Spinal cord (tissue), 10 donors: ENCODE results near the gene TSEN54. TPM values are rescaled to one million over a fixed set of nuclear protein-coding genes. Genes with fewer than 3 reads are reported as not detected.
"Not testable (repeated sequence)": the region's sequence is repeated elsewhere in the genome, so short reads cannot be mapped to it uniquely, and the experiment has no call there.

Source experiments
- DNase-seq, 6 donors: peaks; one replicate each; pipeline versions ENCODE4 v3.0.0 to v3.0.0-alpha.2; 2013 to 2015; ENCODE audit warnings: low spot score in 6 of 6, low read depth in 4 of 6
- H3K27ac ChIP-seq: one replicate; pipeline ENCODE4 v1.5.1; 2013; ENCODE audit warnings: low read depth, low read length, control low read depth
- H3K27me3 ChIP-seq: one replicate; pipeline ENCODE4 v1.6.1; 2013; ENCODE audit warnings: low read length; ENCODE audit not compliant: control insufficient read depth, insufficient read depth
- H3K36me3 ChIP-seq: one replicate; pipeline ENCODE4 v1.6.1; 2013; ENCODE audit warnings: low read length; ENCODE audit not compliant: control insufficient read depth, insufficient read depth
- H3K4me1 ChIP-seq: one replicate; pipeline ENCODE4 v1.6.1; 2013; ENCODE audit warnings: low read length; ENCODE audit not compliant: control insufficient read depth, insufficient read depth
- H3K4me3 ChIP-seq: one replicate; pipeline ENCODE4 v1.5.1; 2013; ENCODE audit warnings: low read depth, low read length, control low read depth
- H3K9me3 ChIP-seq: one replicate; pipeline ENCODE4 v1.6.1; 2013; ENCODE audit warnings: low read length; ENCODE audit not compliant: control insufficient read depth, insufficient read depth
- WGBS: methylation state at CpG from one replicate; pipeline ENCODE4 v1.1.5; 2013; ENCODE audit warnings: missing lambda C conversion rate; ENCODE audit not compliant: insufficient coverage; 5-methylcytosine and 5-hydroxymethylcytosine counted together
- polyA plus RNA-seq, 2 donors: library from polyadenylated mRNA; unstranded; fragments of 120-200 nt; gene quantifications; one replicate each; pipeline ENCODE4 v1.2.1, GENCODE V29; 2013; ENCODE audit not compliant: insufficient read length in 2 of 2
- total RNA-seq, 2 donors: library from RNA; depleted of rRNA in 1 of 2; stranded (reverse); fragments of 120-200 nt in 1 of 2; fragments of >200 nt in 1 of 2; gene quantifications; one replicate each; pipeline versions ENCODE4 v1.2.3 to v1.2.4, GENCODE V29; 2013 to 2014
- donor health status: healthy.

The TSEN54 gene
- total and polyA plus RNA-seq, 4 donors: 10.0 to 48.2 (median 30.9) TPM

DNA sequence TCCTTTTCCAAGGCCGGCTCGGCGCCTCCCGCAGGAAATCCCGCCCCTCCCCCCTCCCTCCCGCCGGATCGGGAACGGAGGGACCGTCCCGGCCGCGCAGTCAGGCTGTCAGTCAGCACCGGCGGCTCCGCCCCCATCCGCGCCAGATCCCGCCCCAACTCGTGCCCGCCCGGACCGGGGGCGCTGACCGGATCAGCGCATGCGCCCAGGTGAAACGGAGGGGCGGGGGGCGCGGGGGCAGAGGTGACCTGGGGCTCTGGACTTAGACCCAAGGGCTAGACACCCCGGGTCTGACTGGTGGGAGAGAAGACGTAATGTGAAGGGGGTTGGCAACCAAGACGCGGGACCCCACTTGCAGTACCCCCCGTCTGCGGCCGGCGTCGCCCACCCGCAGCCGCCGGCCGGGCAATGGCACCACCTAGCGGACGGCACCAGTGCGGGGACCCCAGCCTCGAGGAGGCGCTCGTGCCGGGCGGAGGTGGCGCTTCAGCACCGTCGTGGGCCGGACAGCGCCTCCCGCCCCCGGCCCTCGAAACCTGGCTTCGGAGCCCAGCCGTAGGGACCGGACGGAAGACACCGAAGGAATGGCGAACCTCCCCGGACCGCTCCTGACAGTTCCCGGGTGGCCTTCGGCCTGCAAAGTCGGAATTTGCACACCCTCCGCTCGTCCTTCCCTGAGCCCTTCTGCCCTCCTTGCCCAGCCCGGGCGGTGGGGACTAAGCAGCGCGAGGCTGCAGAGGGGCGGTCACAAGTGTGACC lies 653 bp upstream of the TSEN54 start, which contains the start of gene CASKIN2:
TSS of gene CASKIN2 (minus strand) at position 42 of the 759 bp plus-strand sequence. CDS start 1,733 bp downstream, outside the sequence.
- H3K27me3 ChIP-seq: no peaks in the 10 kb centered on the region
- H3K9me3 ChIP-seq: no peaks in the 10 kb centered on the region
- peak; percentile 79 to 98 (median 88) for DNase-seq
- peaks cover 50% of the 10 kb centered on the region for H3K36me3 ChIP-seq
- WGBS: under 1% methylated on average over 75 of the region's 78 CpGs
- H3K27ac ChIP-seq: peak within 1 kb of the TSS; percentile 91
- peak within 1 kb of the TSS; percentile 87 for H3K4me3 ChIP-seq
- peaks cover 57% of the 10 kb centered on the region for H3K4me1 ChIP-seq

DNA sequence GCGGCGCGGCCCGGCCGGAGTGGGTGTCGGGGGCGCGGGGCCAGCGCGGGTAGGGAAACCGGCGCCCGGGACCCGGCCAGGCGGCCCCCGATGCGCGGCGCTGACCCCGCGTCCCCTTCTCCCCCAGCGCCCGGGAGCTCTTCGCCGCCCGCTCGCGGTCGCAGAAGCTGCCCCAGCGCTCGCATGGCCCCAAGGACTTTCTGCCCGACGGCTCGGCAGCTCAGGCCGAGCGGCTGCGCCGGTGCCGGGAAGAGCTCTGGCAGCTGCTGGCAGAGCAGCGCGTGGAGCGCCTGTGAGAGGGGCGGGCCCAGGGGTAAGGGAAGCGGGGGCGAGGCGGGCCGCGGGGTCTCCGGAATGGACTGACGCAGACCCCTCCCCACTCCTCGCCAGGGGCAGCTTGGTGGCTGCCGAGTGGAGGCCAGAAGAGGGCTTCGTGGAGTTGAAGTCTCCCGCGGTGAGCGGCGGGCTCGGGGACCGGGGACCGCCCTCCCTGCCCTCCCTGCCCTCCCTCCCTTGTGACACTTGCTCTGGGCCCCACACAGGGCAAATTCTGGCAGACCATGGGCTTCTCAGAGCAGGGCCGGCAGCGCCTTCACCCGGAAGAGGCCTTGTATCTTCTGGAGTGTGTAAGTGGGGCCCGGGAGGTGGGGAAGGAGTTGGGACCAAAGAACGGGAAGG lies 430 bp downstream of the TSEN54 start:
- H3K27ac ChIP-seq: peak overlapping the region; percentile 71
- H3K9me3 ChIP-seq: no peaks in the 10 kb centered on the region
- H3K36me3 ChIP-seq: peaks cover 54% of the 10 kb centered on the region
- H3K4me1 ChIP-seq: peaks cover 46% of the 10 kb centered on the region
- H3K4me3 ChIP-seq: peak overlapping the region; percentile 69
- no peaks in the 10 kb centered on the region for H3K27me3 ChIP-seq
- peak in 2 of 6 donors; percentile 63 to 69 for DNase-seq
- under 1% methylated on average over 62 of the region's 65 CpGs for WGBS

DNA sequence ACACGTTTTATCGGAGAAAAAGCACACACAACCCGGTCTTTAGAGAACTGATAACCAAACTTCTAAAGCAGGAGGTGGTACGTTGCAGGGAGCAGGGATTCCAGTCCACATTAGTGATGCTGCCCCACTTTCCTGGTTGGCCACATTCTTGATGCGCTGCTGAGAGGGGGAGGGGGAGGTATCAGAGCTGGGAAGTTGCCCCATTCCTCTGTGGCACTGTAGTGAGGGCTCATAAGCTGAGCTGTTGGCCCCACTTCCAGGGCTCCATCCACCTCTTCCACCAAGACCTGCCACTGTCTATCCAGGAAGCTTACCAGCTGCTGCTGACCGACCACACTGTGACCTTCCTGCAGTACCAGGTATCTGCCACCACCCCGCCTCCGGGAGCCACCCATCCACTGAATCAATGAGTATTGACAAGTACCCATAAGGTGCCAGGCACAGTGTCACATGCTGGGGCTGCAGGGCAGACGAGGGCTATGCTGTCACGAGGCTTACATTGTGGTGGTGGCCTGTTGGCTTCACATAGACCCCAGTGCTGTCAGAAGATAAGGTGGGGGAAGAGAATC lies 1.1 kb downstream of the TSEN54 start:
- peak overlapping the region; percentile 69 for H3K4me3 ChIP-seq
- H3K36me3 ChIP-seq: peaks cover 55% of the 10 kb centered on the region
- peaks cover 40% of the 10 kb centered on the region for H3K4me1 ChIP-seq
- no peaks in the 10 kb centered on the region for H3K9me3 ChIP-seq
- H3K27ac ChIP-seq: peak overlapping the region; percentile 71
- 27% methylated on average over 8 of the region's 10 CpGs for WGBS
- no peak for DNase-seq
- H3K27me3 ChIP-seq: no peaks in the 10 kb centered on the region

DNA sequence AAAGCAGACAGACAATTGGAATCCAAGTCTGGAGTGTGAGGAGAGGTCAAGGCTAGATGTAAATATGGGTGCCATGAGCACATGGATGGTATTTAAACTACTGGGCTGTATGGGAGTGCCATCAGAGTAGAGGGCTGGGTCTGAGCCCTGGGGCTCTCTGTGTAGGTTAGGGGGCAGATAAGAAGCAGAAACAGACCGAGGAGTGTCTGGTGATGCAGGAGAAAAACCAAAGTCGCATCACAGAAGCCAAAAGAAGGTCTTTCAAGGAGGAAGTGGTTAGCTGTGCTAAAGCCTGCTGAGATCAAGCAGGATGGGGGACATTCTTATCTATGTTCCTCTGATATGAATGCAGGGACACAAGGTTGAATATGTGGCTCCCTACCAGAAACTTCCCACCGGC lies 1.9 kb downstream of the TSEN54 start:
- 80% methylated on average over 2 of the region's 3 CpGs for WGBS
- no peak for DNase-seq
- Histone ChIP-seq H3K36me3 (peaks cover 49% of the 10 kb centered on the region), H3K4me3 (no peak overlapping the region), H3K9me3 (no peaks in the 10 kb centered on the region), H3K27me3 (no peaks in the 10 kb centered on the region), H3K4me1 (peaks cover 33% of the 10 kb centered on the region), H3K27ac (no peak overlapping the region)

DNA sequence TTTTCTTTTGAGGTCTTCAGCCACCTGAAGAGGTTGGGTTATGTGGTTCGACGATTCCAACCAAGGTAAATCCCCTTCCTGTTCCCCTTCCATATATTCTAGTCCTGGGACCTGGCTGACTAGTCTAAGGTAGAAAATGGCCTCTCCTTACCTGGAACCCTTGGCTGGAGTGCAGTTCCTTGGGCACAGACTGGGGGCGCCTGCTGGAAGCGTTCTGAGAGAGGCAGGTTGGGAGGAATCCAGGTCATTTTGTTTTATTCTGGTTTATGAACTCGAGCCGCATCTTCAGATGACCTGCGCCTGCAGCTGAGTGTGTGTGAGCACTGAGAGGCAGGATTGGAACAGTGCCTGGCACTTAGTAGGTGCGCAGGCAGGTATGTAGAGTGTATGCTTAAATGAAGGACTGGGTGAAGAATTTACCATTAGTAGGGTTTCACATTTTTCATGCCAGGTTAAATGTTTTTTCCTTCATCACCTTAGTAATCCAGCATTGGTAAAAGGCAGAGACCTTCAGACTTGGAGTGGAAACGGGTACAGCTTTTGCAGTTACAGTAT lies 2.7 kb downstream of the TSEN54 start:
- H3K4me1 ChIP-seq: peaks cover 24% of the 10 kb centered on the region
- no peak for DNase-seq
- no peaks in the 10 kb centered on the region for H3K27me3 ChIP-seq
- no peak overlapping the region for H3K27ac ChIP-seq
- 89% methylated on average over 7 of the region's 9 CpGs for whole genome bisulfite sequencing
- H3K9me3 ChIP-seq: no peaks in the 10 kb centered on the region
- no peak overlapping the region for H3K4me3 ChIP-seq
- peaks cover 49% of the 10 kb centered on the region for H3K36me3 ChIP-seq

DNA sequence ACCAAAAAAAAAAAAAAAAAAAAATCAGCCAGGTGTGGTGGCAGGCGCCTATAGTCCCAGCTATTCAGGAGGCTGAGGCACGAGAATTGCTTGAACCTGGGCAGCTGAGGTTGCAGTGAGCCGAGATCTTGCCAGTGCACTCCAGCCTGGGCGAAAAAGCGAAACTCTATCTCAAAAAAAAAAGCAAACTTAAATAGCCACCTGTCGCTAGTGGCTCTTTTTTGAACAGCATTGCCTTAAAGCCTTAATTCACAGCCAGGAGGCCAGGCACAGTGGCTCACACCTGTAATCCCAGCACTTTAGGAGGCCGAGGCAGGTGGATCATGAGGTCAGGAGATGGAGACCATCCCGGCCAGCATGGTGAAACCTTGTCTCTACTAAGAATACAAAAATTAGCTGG lies 4.1 kb downstream of the TSEN54 start:
- DNase-seq, H3K4me3 ChIP-seq, H3K9me3 ChIP-seq, H3K27me3 ChIP-seq, H3K27ac ChIP-seq: not testable (repeated sequence)
- 96% methylated on average over 6 of the region's 8 CpGs for WGBS
- H3K36me3 ChIP-seq: peaks cover 47% of the 10 kb centered on the region
- peaks cover 25% of the 10 kb centered on the region for H3K4me1 ChIP-seq

DNA sequence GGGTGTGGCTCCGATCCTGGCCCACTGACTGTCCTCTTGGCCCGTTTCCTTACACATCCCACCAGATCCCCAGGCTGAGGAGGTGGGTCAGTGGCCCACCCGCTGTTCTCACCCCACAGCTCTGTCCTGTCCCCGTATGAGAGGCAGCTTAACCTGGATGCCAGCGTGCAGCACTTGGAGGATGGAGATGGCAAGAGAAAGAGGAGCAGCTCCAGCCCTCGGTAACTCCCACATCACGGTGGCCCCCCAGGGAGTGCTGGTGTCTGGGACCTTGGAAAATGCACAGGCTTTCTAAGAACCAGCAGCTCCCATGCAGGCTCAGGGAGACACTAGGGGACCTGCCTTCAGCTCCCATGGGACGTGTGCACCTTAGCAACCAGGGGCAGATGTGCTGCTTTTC lies 5.0 kb downstream of the TSEN54 start:
- peaks cover 2% of the 10 kb centered on the region for H3K27me3 ChIP-seq
- H3K27ac ChIP-seq: no peak overlapping the region
- H3K36me3 ChIP-seq: peaks cover 47% of the 10 kb centered on the region
- DNase-seq: no peak
- WGBS: 89% methylated on average over 8 of the region's 8 CpGs
- H3K9me3 ChIP-seq: no peaks in the 10 kb centered on the region
- H3K4me1 ChIP-seq: peaks cover 23% of the 10 kb centered on the region
- no peak overlapping the region for H3K4me3 ChIP-seq

DNA sequence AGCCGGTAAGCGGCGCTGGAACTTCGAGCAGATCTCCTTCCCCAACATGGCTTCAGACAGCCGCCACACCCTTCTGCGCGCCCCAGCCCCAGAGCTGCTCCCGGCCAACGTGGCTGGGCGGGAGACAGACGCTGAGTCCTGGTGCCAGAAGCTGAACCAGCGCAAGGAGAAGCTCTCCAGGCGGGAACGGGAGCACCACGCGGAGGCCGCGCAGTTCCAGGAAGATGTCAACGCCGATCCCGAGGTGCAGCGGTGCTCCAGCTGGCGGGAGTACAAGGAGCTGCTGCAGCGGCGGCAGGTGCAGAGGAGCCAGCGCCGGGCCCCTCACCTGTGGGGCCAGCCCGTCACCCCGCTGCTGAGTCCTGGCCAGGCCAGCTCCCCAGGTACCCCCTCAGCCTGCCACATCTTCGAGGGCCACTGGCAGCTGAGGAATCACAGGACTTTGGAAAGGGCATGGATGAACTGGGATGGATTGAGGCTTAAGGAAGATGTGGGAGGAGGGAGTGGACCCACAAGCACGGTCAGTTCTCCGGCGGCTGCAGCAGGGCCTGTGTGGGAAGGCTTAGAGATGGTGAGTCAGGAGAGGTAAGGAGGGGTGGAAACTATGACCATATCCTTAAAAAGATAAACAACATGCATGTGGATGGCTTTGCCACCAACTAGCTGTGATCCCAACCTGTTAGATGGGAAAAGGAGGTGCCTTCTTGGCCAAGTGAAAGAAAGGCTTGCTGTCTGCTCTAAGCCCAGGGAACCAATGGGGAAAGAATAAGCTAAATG lies 5.8 kb downstream of the TSEN54 start:
- no peak for DNase-seq
- Histone ChIP-seq H3K4me3 (no peak overlapping the region), H3K4me1 (peaks cover 23% of the 10 kb centered on the region), H3K9me3 (no peaks in the 10 kb centered on the region), H3K36me3 (peaks cover 47% of the 10 kb centered on the region), H3K27me3 (peaks cover 5% of the 10 kb centered on the region), H3K27ac (no peak overlapping the region)
- WGBS: 94% methylated on average over 28 of the region's 33 CpGs

DNA sequence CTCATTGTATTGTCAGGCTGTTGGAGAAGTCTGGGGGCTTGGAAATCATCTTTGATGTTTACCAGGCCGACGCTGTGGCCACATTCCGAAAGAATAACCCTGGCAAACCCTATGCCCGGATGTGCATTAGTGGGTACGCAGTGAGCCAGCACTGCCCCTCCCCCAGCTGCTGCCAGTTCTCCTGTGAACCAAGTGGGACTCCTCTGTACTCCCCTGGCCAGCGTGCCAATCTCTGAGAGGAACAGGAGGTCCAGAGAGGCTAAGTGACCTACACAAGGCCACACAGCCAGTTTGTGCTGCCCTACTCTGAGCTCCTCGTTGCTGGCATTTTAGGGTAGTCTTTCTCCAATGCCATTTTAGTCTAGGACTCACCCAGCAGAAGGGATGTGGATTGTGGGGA lies 7.3 kb downstream of the TSEN54 start:
- Histone ChIP-seq H3K9me3 (no peaks in the 10 kb centered on the region), H3K4me3 (no peak overlapping the region), H3K27me3 (peaks cover 5% of the 10 kb centered on the region), H3K27ac (no peak overlapping the region), H3K36me3 (peaks cover 47% of the 10 kb centered on the region), H3K4me1 (peaks cover 16% of the 10 kb centered on the region)
- 94% methylated on average over 6 of the region's 7 CpGs for WGBS
- no peak for DNase-seq
